HepG2 (cell line): ENCODE data around the gene OSBPL1A. TPM values are rescaled to one million over a fixed set of nuclear protein-coding genes. Genes with fewer than 3 reads are reported as not detected.

ENCODE experiments used
- ATAC-seq: fragments of 200-7000 bp; cut with Tn5 transposase; 3 replicates; pipeline ENCODE4 v1.9.1; 2020; ENCODE audit warnings: mild to moderate bottlenecking, moderate library complexity
- BruUV-seq: library from RNA; stranded (reverse); fragments of 400-500 nt; replicated peaks from 2 replicates; lab custom pipeline; 2021; lab: Mats Ljungman, UMichigan
- CTCF ChIA-PET: fragments of 300-600 bp; formaldehyde crosslinking; extraction: SDS; loops from one replicate; lab custom pipeline; 2021; ENCODE audit warnings: low total read pairs, inconsistent platforms, low intra/inter-chr PET ratio; lab: Yijun Ruan, JAX
- POLR2A ChIA-PET: fragments of 350-600 bp; sonication (Branson Sonifier 250); formaldehyde crosslinking; loops from one replicate; lab custom pipeline; 2020; ENCODE audit warnings: antibody characterized with exemption, inconsistent platforms; lab: Yijun Ruan, JAX
- DNase-seq: peaks from one replicate; pipeline ENCODE4 v3.0.0-alpha.2; 2015; ENCODE audit warnings: low spot score
- FAIRE-seq: peaks from 3 replicates; lab custom pipeline; 2011; peaks lifted over from hg19 to GRCh38; lab: Jason Lieb, UNC
- H2AFZ ChIP-seq: one replicate; pipeline ENCODE4 v1.6.1; 2011; ENCODE audit warnings: low read length, inconsistent platforms
- H3K27ac ChIP-seq: fragments of 300-600 bp; 3 replicates; pipeline ENCODE4 v1.8.0; 2011; ENCODE audit warnings: mixed run types, mild to moderate bottlenecking, mixed read lengths, low read length, inconsistent platforms; ENCODE audit not compliant: insufficient read depth; ENCODE audit errors: extremely low read length
- H3K27me3 ChIP-seq, 2 experiments: fragments of 200-600 bp in 1 of 2; 2 replicates in 1 of 2; 3 replicates in 1 of 2; pipeline versions ENCODE4 v1.6.0 to v1.8.0; 2011; ENCODE audit warnings: low read length in 2 of 2, mild to moderate bottlenecking in 2 of 2, moderate library complexity in 2 of 2, inconsistent platforms in 1 of 2; ENCODE audit not compliant: insufficient read depth in 2 of 2, control insufficient read depth in 1 of 2
- H3K36me3 ChIP-seq, 2 experiments: fragments of 200-600 bp in 1 of 2; replicated peaks in 1 of 2; 2 replicates in 1 of 2; 3 replicates in 1 of 2; pipeline versions ENCODE4 v1.5.1 to v1.8.0; 2011; ENCODE audit warnings: low read length in 2 of 2, inconsistent platforms in 1 of 2; ENCODE audit not compliant: insufficient read depth in 2 of 2, control insufficient read depth in 1 of 2
- H3K4me1 ChIP-seq: 2 replicates; pipeline ENCODE4 v1.5.1; 2012; ENCODE audit warnings: low read length, inconsistent platforms; ENCODE audit not compliant: insufficient read depth
- H3K4me2 ChIP-seq: 2 replicates; pipeline ENCODE4 v1.6.0; 2011; ENCODE audit warnings: low read depth, low read length, inconsistent platforms
- H3K4me3 ChIP-seq, 3 experiments: fragments of 200-600 bp in 1 of 3; sonication (generic), shearing (Covaris generic) in 1 of 3; replicated peaks in 1 of 3; 2 replicates each; pipeline ENCODE4 v1.5.1; 2011 to 2016; ENCODE audit warnings: low read length in 3 of 3, inconsistent platforms in 2 of 3, low read depth in 2 of 3, mild to moderate bottlenecking in 2 of 3, control low read depth in 1 of 3, mixed read lengths in 1 of 3; ENCODE audit not compliant: insufficient read depth in 1 of 3
- H3K79me2 ChIP-seq: one replicate; pipeline ENCODE4 v1.6.1; 2011; ENCODE audit warnings: low read length, inconsistent platforms; ENCODE audit not compliant: insufficient read depth
- H3K9ac ChIP-seq: 2 replicates; pipeline ENCODE4 v1.6.0; 2011; ENCODE audit warnings: mild to moderate bottlenecking, low read depth, low read length, inconsistent platforms; ENCODE audit not compliant: insufficient read depth
- H3K9me3 ChIP-seq: 2 replicates; pipeline ENCODE4 v1.5.1; 2012; ENCODE audit warnings: mild to moderate bottlenecking, low read length
- H4K20me1 ChIP-seq: 2 replicates; pipeline ENCODE4 v1.6.0; 2011; ENCODE audit warnings: inconsistent platforms, mild to moderate bottlenecking, low read length, moderate library complexity; ENCODE audit not compliant: insufficient read depth
- ERF ChIP-seq: IDR thresholded peaks from 2 replicates; pipeline ENCODE4 v1.6.1; 2018; ENCODE audit warnings: missing biosample characterization, missing genetic modification reagents
- FOSL1 ChIP-seq: sonication (generic); formaldehyde crosslinking; IDR thresholded peaks from 2 replicates; pipeline ENCODE4 v1.9.0; 2021; ENCODE audit warnings: missing genetic modification reagents, borderline replicate concordance
- HNRNPUL1 ChIP-seq: fragments of 200-400 bp; formaldehyde crosslinking; IDR thresholded peaks from 2 replicates; pipeline ENCODE4 v1.6.1; 2017; ENCODE audit warnings: low read depth, mild to moderate bottlenecking, low read length, moderate library complexity
- HOXA5 ChIP-seq: sonication (generic); formaldehyde crosslinking; IDR thresholded peaks from 2 replicates; pipeline ENCODE4 v1.4.0; 2020; ENCODE audit warnings: missing genetic modification reagents
- MTF1 ChIP-seq: sonication (generic); formaldehyde crosslinking; IDR thresholded peaks from 2 replicates; pipeline ENCODE4 v1.5.0; 2020; ENCODE audit warnings: missing genetic modification reagents
- SCMH1 ChIP-seq: sonication (generic); formaldehyde crosslinking; IDR thresholded peaks from 2 replicates; pipeline ENCODE4 v1.9.0; 2021; ENCODE audit warnings: missing genetic modification reagents, mild to moderate bottlenecking, borderline replicate concordance
- SPEN ChIP-seq: sonication (generic); formaldehyde crosslinking; IDR thresholded peaks from 2 replicates; pipeline ENCODE4 v1.5.1; 2020; ENCODE audit warnings: low read depth, mild to moderate bottlenecking, missing genetic modification reagents
- SRY ChIP-seq: sonication (generic); formaldehyde crosslinking; IDR thresholded peaks from 2 replicates; pipeline ENCODE4 v1.8.0; 2022; ENCODE audit warnings: mild to moderate bottlenecking, missing genetic modification reagents
- TEAD2 ChIP-seq: sonication (generic); formaldehyde crosslinking; IDR thresholded peaks from 2 replicates; pipeline ENCODE4 v1.9.0; 2021; ENCODE audit warnings: missing genetic modification reagents
- ZC3H4 ChIP-seq: sonication (generic); formaldehyde crosslinking; IDR thresholded peaks from 2 replicates; pipeline ENCODE4 v1.4.0; 2020; ENCODE audit warnings: missing genetic modification reagents, borderline replicate concordance
- ZEB1 ChIP-seq: IDR thresholded peaks from 2 replicates; pipeline ENCODE4 v1.6.1; 2012; ENCODE audit warnings: mild to moderate bottlenecking, low read depth, inconsistent platforms; ENCODE audit not compliant: insufficient replicate concordance
- ZFP36L2 ChIP-seq: sonication (generic); formaldehyde crosslinking; IDR thresholded peaks from 2 replicates; pipeline ENCODE4 v1.4.0; 2020; ENCODE audit warnings: missing genetic modification reagents
- ZKSCAN1 ChIP-seq: fragments of 150-350 bp; IDR thresholded peaks from 2 replicates; pipeline ENCODE4 v1.6.1; 2014; ENCODE audit warnings: low read length
- ZNF138 ChIP-seq: sonication (generic); formaldehyde crosslinking; IDR thresholded peaks from 2 replicates; pipeline ENCODE4 v1.5.0; 2020; ENCODE audit warnings: mild to moderate bottlenecking, low read depth, missing genetic modification reagents
- ZNF282 ChIP-seq: fragments of 450-650 bp; IDR thresholded peaks from 2 replicates; pipeline ENCODE4 v1.6.1; 2018; ENCODE audit not compliant: partially characterized antibody
- ZNF451 ChIP-seq: sonication (generic); formaldehyde crosslinking; IDR thresholded peaks from 2 replicates; pipeline ENCODE4 v1.5.0; 2020; ENCODE audit warnings: mild to moderate bottlenecking, missing genetic modification reagents
- ZNF776 ChIP-seq: sonication (generic); formaldehyde crosslinking; IDR thresholded peaks from 2 replicates; pipeline ENCODE4 v1.4.0; 2020; ENCODE audit warnings: mild to moderate bottlenecking, missing genetic modification reagents
- WGBS: methylation state at CpG from one replicate; pipeline ENCODE4 v1.1.6; 2017; ENCODE audit warnings: low lambda C conversion rate; 5-methylcytosine and 5-hydroxymethylcytosine counted together
- in situ Hi-C: cut with HindIII; loops from 2 replicates; pipeline ENCODE4 v1.10.0; 2017; ENCODE audit warnings: low pct_unique_long_range_greater_than_20kb; ENCODE audit not compliant: extremely low pct_ligation_motif_present
- intact Hi-C: fragments of 100-400 bp; cut with micrococcal nuclease; formaldehyde crosslinking; loops from one replicate; pipeline ENCODE4 v1.10.0; 2022; ENCODE audit not compliant: unreplicated experiment
- polyA plus RNA-seq, 8 experiments: library from polyadenylated mRNA; depleted of rRNA in 3 of 8; stranded (reverse) in 7 of 8; unstranded in 1 of 8; fragments of >200 nt; fragmentation: Illumina TruSeq in 4 of 8; extraction: Trizol in 4 of 8; gene quantifications; 2 replicates each; pipeline versions ENCODE4 v1.2.1 to v1.2.3, GENCODE V29; 2011 to 2016; ENCODE audit warnings: low read depth in 4 of 8, missing spikeins in 1 of 8, mixed read lengths in 1 of 8; ENCODE audit not compliant: insufficient read depth in 1 of 8
- total RNA-seq, 5 experiments: library from RNA; depleted of rRNA; stranded (reverse); fragments of >200 nt; fragmentation: Illumina TruSeq; extraction: Trizol; gene quantifications; 2 replicates each; pipeline ENCODE4 v1.2.3, GENCODE V29; 2016; ENCODE audit warnings: low read depth in 1 of 5
- TF ChIP-seq, protein P1 (sequence below): sonication (generic); formaldehyde crosslinking; IDR thresholded peaks from 2 replicates; pipeline ENCODE4 v1.4.0; 2020; ENCODE audit warnings: missing genetic modification reagents; ENCODE audit errors: not compliant biosample characterization
- TF ChIP-seq, protein P2 (sequence below): sonication (generic); formaldehyde crosslinking; IDR thresholded peaks from 2 replicates; pipeline ENCODE4 v1.4.0; 2020; ENCODE audit warnings: mild to moderate bottlenecking, missing genetic modification reagents

Gene OSBPL1A
- total and polyA plus RNA-seq, 2 of the 13 experiments (the other 11 are each of a cell fraction or from before 2014, with no cell fraction given) = 0.02 TPM; not detected in 1

DNA sequence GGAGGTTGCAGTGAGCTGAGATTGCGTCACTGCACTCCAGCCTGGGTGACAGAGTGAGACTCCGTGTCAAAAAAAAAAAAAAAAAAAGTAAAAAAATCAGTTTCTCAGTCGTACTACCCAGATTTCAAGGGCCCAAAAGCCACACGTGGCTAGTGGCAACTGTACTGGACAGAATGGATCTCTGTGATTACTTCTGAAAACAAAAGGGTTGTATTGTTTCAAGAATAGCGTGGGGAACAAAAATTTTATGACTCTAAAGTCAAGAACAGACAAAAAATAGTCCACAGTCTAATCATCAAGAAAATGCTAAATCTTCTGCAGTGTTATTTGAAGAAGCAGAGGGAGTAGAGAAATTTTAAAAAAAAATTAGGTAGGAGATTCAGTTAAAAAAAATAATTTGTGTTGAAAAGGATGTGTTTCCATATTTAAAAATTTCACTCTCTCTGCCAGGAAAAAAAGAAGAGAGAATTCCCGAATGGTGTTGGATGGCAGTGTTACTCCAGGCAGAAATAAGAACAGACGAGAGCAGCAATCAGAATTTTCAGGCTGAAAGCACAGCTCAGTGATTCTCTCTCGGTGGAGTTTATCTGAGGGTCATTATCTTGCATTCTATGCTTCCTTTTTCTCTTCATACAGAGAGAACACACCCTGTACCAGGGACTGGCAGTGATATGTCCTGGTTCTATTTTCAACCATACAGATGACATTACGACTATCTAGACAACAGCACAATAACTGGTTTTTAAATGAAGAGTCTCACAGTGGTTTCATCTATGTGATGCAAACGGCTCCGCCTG lies 196.9 kb downstream of the OSBPL1A start:
- Histone ChIP-seq H3K4me2 (no peak overlapping the region), H3K27ac (no peak overlapping the region), H3K9ac (no peak overlapping the region), H2AFZ (no peak overlapping the region), H3K79me2 (no peaks in the 10 kb centered on the region), H3K4me3 (no peak overlapping the region), H4K20me1 (no peaks in the 10 kb centered on the region), H3K36me3 (no peaks in the 10 kb centered on the region), H3K4me1 (no peaks in the 10 kb centered on the region; the same call in 1 of the 2 replicates), H3K27me3 (peaks cover 0 to 3% of the 10 kb centered on the region in 2 experiments; a peak in 1 of 5 replicates), H3K9me3 (no peaks in the 10 kb centered on the region)
- intact Hi-C loops (no loop called here), in situ Hi-C loops (no loop called here)
- FAIRE-seq (no peak), DNase-seq (no peak), ATAC-seq (no peak)
- no TSS peak for BruUV-seq
- TF ChIP-seq ERF (CRISPR knock-in tag) = no peak
- TF ChIP-seq MTF1 (CRISPR knock-in tag) = no peak
- no peak for TF ChIP-seq HOXA5
- no peak for TF ChIP-seq HNRNPUL1
- TF ChIP-seq FOSL1 (CRISPR knock-in tag) = no peak
- TF ChIP-seq ZNF776 (CRISPR knock-in tag) = no peak
- no peak for TF ChIP-seq TEAD2 (CRISPR knock-in tag)
- no peak for TF ChIP-seq ZC3H4 (CRISPR knock-in tag)
- TF ChIP-seq ZNF451 (CRISPR knock-in tag) = no peak
- no peak for TF ChIP-seq ZEB1
- no peak for TF ChIP-seq SPEN (CRISPR knock-in tag)
- TF ChIP-seq ZKSCAN1 = no peak
- TF ChIP-seq ZNF282 = no peak
- no peak for TF ChIP-seq SRY (CRISPR knock-in tag)
- no peak for TF ChIP-seq ZNF138 (CRISPR knock-in tag)
- no peak for TF ChIP-seq SCMH1
- no peak for TF ChIP-seq ZFP36L2 (CRISPR knock-in tag)
- TF ChIP-seq, protein P1, sequence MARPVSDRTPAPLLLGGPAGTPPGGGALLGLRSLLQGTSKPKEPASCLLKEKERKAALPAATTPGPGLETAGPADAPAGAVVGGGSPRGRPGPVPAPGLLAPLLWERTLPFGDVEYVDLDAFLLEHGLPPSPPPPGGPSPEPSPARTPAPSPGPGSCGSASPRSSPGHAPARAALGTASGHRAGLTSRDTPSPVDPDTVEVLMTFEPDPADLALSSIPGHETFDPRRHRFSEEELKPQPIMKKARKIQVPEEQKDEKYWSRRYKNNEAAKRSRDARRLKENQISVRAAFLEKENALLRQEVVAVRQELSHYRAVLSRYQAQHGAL (CRISPR knock-in tag) = no peak
- TF ChIP-seq, protein P2, sequence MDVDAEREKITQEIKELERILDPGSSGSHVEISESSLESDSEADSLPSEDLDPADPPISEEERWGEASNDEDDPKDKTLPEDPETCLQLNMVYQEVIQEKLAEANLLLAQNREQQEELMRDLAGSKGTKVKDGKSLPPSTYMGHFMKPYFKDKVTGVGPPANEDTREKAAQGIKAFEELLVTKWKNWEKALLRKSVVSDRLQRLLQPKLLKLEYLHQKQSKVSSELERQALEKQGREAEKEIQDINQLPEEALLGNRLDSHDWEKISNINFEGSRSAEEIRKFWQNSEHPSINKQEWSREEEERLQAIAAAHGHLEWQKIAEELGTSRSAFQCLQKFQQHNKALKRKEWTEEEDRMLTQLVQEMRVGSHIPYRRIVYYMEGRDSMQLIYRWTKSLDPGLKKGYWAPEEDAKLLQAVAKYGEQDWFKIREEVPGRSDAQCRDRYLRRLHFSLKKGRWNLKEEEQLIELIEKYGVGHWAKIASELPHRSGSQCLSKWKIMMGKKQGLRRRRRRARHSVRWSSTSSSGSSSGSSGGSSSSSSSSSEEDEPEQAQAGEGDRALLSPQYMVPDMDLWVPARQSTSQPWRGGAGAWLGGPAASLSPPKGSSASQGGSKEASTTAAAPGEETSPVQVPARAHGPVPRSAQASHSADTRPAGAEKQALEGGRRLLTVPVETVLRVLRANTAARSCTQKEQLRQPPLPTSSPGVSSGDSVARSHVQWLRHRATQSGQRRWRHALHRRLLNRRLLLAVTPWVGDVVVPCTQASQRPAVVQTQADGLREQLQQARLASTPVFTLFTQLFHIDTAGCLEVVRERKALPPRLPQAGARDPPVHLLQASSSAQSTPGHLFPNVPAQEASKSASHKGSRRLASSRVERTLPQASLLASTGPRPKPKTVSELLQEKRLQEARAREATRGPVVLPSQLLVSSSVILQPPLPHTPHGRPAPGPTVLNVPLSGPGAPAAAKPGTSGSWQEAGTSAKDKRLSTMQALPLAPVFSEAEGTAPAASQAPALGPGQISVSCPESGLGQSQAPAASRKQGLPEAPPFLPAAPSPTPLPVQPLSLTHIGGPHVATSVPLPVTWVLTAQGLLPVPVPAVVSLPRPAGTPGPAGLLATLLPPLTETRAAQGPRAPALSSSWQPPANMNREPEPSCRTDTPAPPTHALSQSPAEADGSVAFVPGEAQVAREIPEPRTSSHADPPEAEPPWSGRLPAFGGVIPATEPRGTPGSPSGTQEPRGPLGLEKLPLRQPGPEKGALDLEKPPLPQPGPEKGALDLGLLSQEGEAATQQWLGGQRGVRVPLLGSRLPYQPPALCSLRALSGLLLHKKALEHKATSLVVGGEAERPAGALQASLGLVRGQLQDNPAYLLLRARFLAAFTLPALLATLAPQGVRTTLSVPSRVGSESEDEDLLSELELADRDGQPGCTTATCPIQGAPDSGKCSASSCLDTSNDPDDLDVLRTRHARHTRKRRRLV = no peak
- POLR2A ChIA-PET = no interaction called here
- WGBS = 24% methylated on average over 11 of the region's 11 CpGs
- CTCF ChIA-PET = no interaction called here
